ENCODE results near the gene TMPRSS4. TPM values are rescaled to one million over a fixed set of nuclear protein-coding genes. Genes with fewer than 3 reads are reported as not detected.

Gene TMPRSS4
- polyA plus RNA-seq, 4 donors = 27.6 to 33.1 (median 29.1) TPM

GRCh38 chr11:118100691-118101232 is 23.9 kb downstream of the TMPRSS4 start:
- DNase-seq (ENCODE audit: low read depth in 4 of 4, low spot score in 3 of 4) = no peak

GRCh38 chr11:118102721-118103261 is 25.9 kb downstream of the TMPRSS4 start:
- DNase-seq (ENCODE audit: low read depth in 4 of 4, low spot score in 3 of 4) = no peak

- no peak for DNase-seq (ENCODE audit: low read depth in 4 of 4, low spot score in 3 of 4)
Measured at GRCh38 chr11:118104491-118104890, 27.6 kb downstream of the TMPRSS4 start.

- no peak for DNase-seq (ENCODE audit: low read depth in 4 of 4, low spot score in 3 of 4)
Measured at GRCh38 chr11:118105657-118106305, 28.9 kb downstream of the TMPRSS4 start.

- no peak for DNase-seq (ENCODE audit: low read depth in 4 of 4, low spot score in 3 of 4)
Measured at GRCh38 chr11:118106789-118107335, 30.0 kb downstream of the TMPRSS4 start.

GRCh38 chr11:118108513-118108912 is 31.6 kb downstream of the TMPRSS4 start:
- DNase-seq (ENCODE audit: low read depth in 4 of 4, low spot score in 3 of 4) = no peak

- no peak for DNase-seq (ENCODE audit: low read depth in 4 of 4, low spot score in 3 of 4)
Measured at GRCh38 chr11:118109231-118109630, 32.4 kb downstream of the TMPRSS4 start.

GRCh38 chr11:118111019-118111743 is 34.3 kb downstream of the TMPRSS4 start:
- DNase-seq (ENCODE audit: low read depth in 4 of 4, low spot score in 3 of 4) = no peak

GRCh38 chr11:118111744-118112035 is 34.8 kb downstream of the TMPRSS4 start:
- DNase-seq (ENCODE audit: low read depth in 4 of 4, low spot score in 3 of 4) = no peak

- no peak for DNase-seq (ENCODE audit: low read depth in 4 of 4, low spot score in 3 of 4)
Measured at GRCh38 chr11:118112711-118113430, 36.0 kb downstream of the TMPRSS4 start.

- DNase-seq (ENCODE audit: low read depth in 4 of 4, low spot score in 3 of 4) = no peak
Measured at GRCh38 chr11:118114266-118114665, 37.4 kb downstream of the TMPRSS4 start.

- DNase-seq (ENCODE audit: low read depth in 4 of 4, low spot score in 3 of 4) = no peak
Measured at GRCh38 chr11:118115048-118115447, 38.2 kb downstream of the TMPRSS4 start.

GRCh38 chr11:118117790-118118601 is 41.1 kb downstream of the TMPRSS4 start:
- DNase-seq (ENCODE audit: low read depth in 4 of 4, low spot score in 3 of 4) = no peak

- no peak for DNase-seq (ENCODE audit: low read depth in 4 of 4, low spot score in 3 of 4)
Measured at GRCh38 chr11:118120793-118121192, 43.9 kb downstream of the TMPRSS4 start.

GRCh38 chr11:118124929-118125535 is 48.2 kb downstream of the TMPRSS4 start:
- DNase-seq (ENCODE audit: low read depth in 4 of 4, low spot score in 3 of 4) = no peak

GRCh38 chr11:118126082-118126838 is 49.4 kb downstream of the TMPRSS4 start:
- DNase-seq (ENCODE audit: low read depth in 4 of 4, low spot score in 3 of 4) = no peak

GRCh38 chr11:118128310-118128709 is 51.4 kb downstream of the TMPRSS4 start:
- DNase-seq (ENCODE audit: low read depth in 4 of 4, low spot score in 3 of 4) = no peak

GRCh38 chr11:118128721-118129470 is 52.0 kb downstream of the TMPRSS4 start:
- DNase-seq (ENCODE audit: low read depth in 4 of 4, low spot score in 3 of 4) = no peak

Data from right renal pelvis (tissue), 4 donors.